Keratinocyte (primary cell): Measurements from ENCODE around the gene PPP2R5C.

Experiments used
- CTCF ChIP-seq, 3 experiments: IDR thresholded peaks in 1 of 3; conservative IDR thresholded peaks in 1 of 3; optimal IDR thresholded peaks in 1 of 3; 2 replicates in 2 of 3; 3 replicates in 1 of 3; pipeline versions ENCODE3 to v1.5.1; 2011; ENCODE audit warnings: low read length in 3 of 3, mild to moderate bottlenecking in 3 of 3, moderate library complexity in 2 of 3, control low read depth in 1 of 3, inconsistent platforms in 1 of 3; ENCODE audit not compliant: insufficient read depth in 2 of 3; ENCODE audit errors: extremely low read depth in 1 of 3
- EZH2 ChIP-seq: IDR thresholded peaks from one replicate; pipeline ENCODE4 v1.6.1; 2012; ENCODE audit warnings: inconsistent platforms, mild to moderate bottlenecking, low read length, moderate library complexity

GRCh38 chr14:101852785-101853184 is 91.3 kb downstream of the PPP2R5C start:
- no peak for TF ChIP-seq CTCF (optimal IDR thresholded peaks at IDR 0.05 in 1 of 3, IDR thresholded peaks at IDR 0.05 in 1 of 3, conservative IDR thresholded peaks at IDR 0.05 in 1 of 3; ENCODE audit: extremely low read depth in 1 of 3, insufficient read depth in 2 of 3, low read length in 3 of 3)
- no peak for TF ChIP-seq EZH2
